GM12872 (cell line): ENCODE data around the gene GDPD5.

ENCODE experiments used
- CTCF ChIP-seq: IDR thresholded peaks from 3 replicates; pipeline ENCODE4 v1.5.1; 2011; ENCODE audit warnings: low read depth, mild to moderate bottlenecking, low read length, moderate library complexity; ENCODE audit not compliant: insufficient read depth

The GDPD5 gene

GRCh38 chr11:75431533-75432525 is 93.9 kb downstream of the GDPD5 start:
- TF ChIP-seq CTCF: no peak

- TF ChIP-seq CTCF: no peak
These were observed 94.8 kb downstream of the GDPD5 start for GRCh38 chr11:75430714-75431532.

- TF ChIP-seq CTCF: no peak
These were observed 95.6 kb downstream of the GDPD5 start for GRCh38 chr11:75429902-75430713.

- TF ChIP-seq CTCF: no peak
These were observed 96.2 kb downstream of the GDPD5 start for GRCh38 chr11:75429641-75429901.

- TF ChIP-seq CTCF: no peak
These were observed 96.6 kb downstream of the GDPD5 start for GRCh38 chr11:75428989-75429640.

- TF ChIP-seq CTCF: no peak
These were observed 97.4 kb downstream of the GDPD5 start for GRCh38 chr11:75428281-75428724.
